MM.1S (cell line): ENCODE results near the gene ANKRD44.

ENCODE experiments used
- DNase-seq: peaks from one replicate; pipeline ENCODE4 v3.0.0-alpha.2; 2015
- H2AFZ ChIP-seq: fragments of 300-600 bp; sonication (generic); 2 replicates; pipeline ENCODE4 v1.6.0; 2016; ENCODE audit warnings: antibody characterized with exemption, low read length
- H3F3A ChIP-seq: fragments of 300-600 bp; sonication (generic); 2 replicates; pipeline ENCODE4 v1.6.1; 2016; ENCODE audit warnings: mild to moderate bottlenecking, antibody characterized with exemption, low read length, moderate library complexity, mixed read lengths; ENCODE audit not compliant: insufficient read depth
- H3K27ac ChIP-seq: fragments of 300-600 bp; sonication (generic); 2 replicates; pipeline ENCODE4 v1.5.1; 2016; ENCODE audit warnings: mild to moderate bottlenecking, low read length
- H3K27me3 ChIP-seq: fragments of 300-600 bp; sonication (generic); replicated peaks from 2 replicates; pipeline ENCODE4 v1.6.0; 2016; ENCODE audit warnings: low read length; ENCODE audit not compliant: insufficient read depth
- H3K36me3 ChIP-seq: fragments of 300-600 bp; sonication (generic); replicated peaks from 2 replicates; pipeline ENCODE4 v1.6.1; 2016; ENCODE audit warnings: mild to moderate bottlenecking, low read length, mixed read lengths; ENCODE audit not compliant: insufficient read depth
- H3K4me1 ChIP-seq: fragments of 300-600 bp; sonication (generic); 2 replicates; pipeline ENCODE4 v1.6.1; 2016; ENCODE audit warnings: low read length, mixed read lengths
- H3K4me2 ChIP-seq: fragments of 300-600 bp; sonication (generic); 2 replicates; pipeline ENCODE4 v1.6.0; 2016; ENCODE audit warnings: low read depth, low read length
- H3K4me3 ChIP-seq: fragments of 300-600 bp; sonication (generic); 2 replicates; pipeline ENCODE4 v1.5.1; 2016; ENCODE audit warnings: low read length, mixed read lengths
- H3K79me2 ChIP-seq: fragments of 300-600 bp; sonication (generic); 2 replicates; pipeline ENCODE4 v1.6.1; 2016; ENCODE audit warnings: mixed run types, low read length, mixed read lengths
- H3K9ac ChIP-seq: fragments of 300-600 bp; sonication (generic); 2 replicates; pipeline ENCODE4 v1.6.1; 2016; ENCODE audit warnings: low read length, mixed read lengths
- H3K9me2 ChIP-seq: fragments of 300-600 bp; sonication (generic); replicated peaks from 2 replicates; pipeline ENCODE4 v1.6.1; 2016; ENCODE audit warnings: mild to moderate bottlenecking, low read length, mixed read lengths; ENCODE audit not compliant: insufficient read depth
- H3K9me3 ChIP-seq: fragments of 300-600 bp; sonication (generic); replicated peaks from 2 replicates; pipeline ENCODE4 v1.6.1; 2016; ENCODE audit warnings: mild to moderate bottlenecking, low read length, mixed read lengths; ENCODE audit not compliant: insufficient read depth
- H4K20me1 ChIP-seq: fragments of 300-600 bp; sonication (generic); 2 replicates; pipeline ENCODE4 v1.6.1; 2016; ENCODE audit warnings: mild to moderate bottlenecking, low read length, moderate library complexity, mixed read lengths; ENCODE audit not compliant: insufficient read depth
- CTCF ChIP-seq: fragments of 300-600 bp; sonication (generic); IDR thresholded peaks from 2 replicates; pipeline ENCODE4 v1.5.1; 2016; ENCODE audit warnings: antibody characterized with exemption, low read length, mixed read lengths
- EZH2 ChIP-seq: fragments of 300-600 bp; sonication (generic); optimal IDR thresholded peaks from 2 replicates; pipeline ENCODE3; 2017; ENCODE audit warnings: low read depth, mild to moderate bottlenecking, antibody characterized with exemption, low read length, mixed read lengths
- EZH2phosphoT487 ChIP-seq: fragments of 300-600 bp; sonication (generic); IDR thresholded peaks from 2 replicates; pipeline ENCODE4 v1.6.1; 2018; ENCODE audit warnings: antibody characterized with exemption, low read length

Gene ANKRD44

GRCh38 chr2:197310271-197310985 is at the start of gene ANKRD44:
Gene ANKRD44 (minus strand): TSS chr2:197310780. CDS start chr2:197310604, 176 bp downstream.
- Histone ChIP-seq H3K4me2 (peak within 1 kb of the TSS; percentile 82), H3K4me1 (peaks cover 33% of the 10 kb centered on the region), H3K27ac (peak within 1 kb of the TSS; percentile 73; the same call in 1 of the 2 replicates), H3K9me3 (no peaks in the 10 kb centered on the region), H3K9me2 (no peaks in the 10 kb centered on the region), H3K79me2 (peaks cover 46% of the 10 kb centered on the region), H3K27me3 (no peaks in the 10 kb centered on the region), H2AFZ (peak within 1 kb of the TSS; percentile 63), H3K9ac (peak within 1 kb of the TSS; percentile 74), H3F3A (peaks cover 43% of the 10 kb centered on the region), H3K36me3 (no peaks in the 10 kb centered on the region), H4K20me1 (no peaks in the 10 kb centered on the region), H3K4me3 (peak within 1 kb of the TSS; percentile 86)
- TF ChIP-seq EZH2phosphoT487 (no peak), CTCF (no peak), EZH2 (no peak)
- peak; percentile 91 for DNase-seq

GRCh38 chr2:197359859-197360258 is 49.3 kb upstream of the ANKRD44 start:
- H3K27me3 ChIP-seq = no peaks in the 10 kb centered on the region
- 0 out of 2 replicates have a peak, but pooled peaks cover 5% of the 10 kb centered on the region for H3F3A ChIP-seq
- H4K20me1 ChIP-seq = no peaks in the 10 kb centered on the region
- H3K36me3 ChIP-seq = no peaks in the 10 kb centered on the region
- no peak overlapping the region for H3K27ac ChIP-seq
- no peak for DNase-seq
- no peak overlapping the region for H2AFZ ChIP-seq
- H3K9me2 ChIP-seq = no peaks in the 10 kb centered on the region
- TF ChIP-seq CTCF (peak; percentile 45), EZH2phosphoT487 (no peak), EZH2 (no peak)
- H3K9me3 ChIP-seq = no peaks in the 10 kb centered on the region
- no peak overlapping the region for H3K4me2 ChIP-seq
- H3K9ac ChIP-seq = no peak overlapping the region
- no peaks in the 10 kb centered on the region for H3K4me1 ChIP-seq
- no peak overlapping the region for H3K4me3 ChIP-seq
- no peaks in the 10 kb centered on the region for H3K79me2 ChIP-seq

- Histone ChIP-seq H3K9ac (no peak overlapping the region), H3K79me2 (no peaks in the 10 kb centered on the region), H4K20me1 (no peaks in the 10 kb centered on the region), H3K9me3 (no peaks in the 10 kb centered on the region), H3K27me3 (no peaks in the 10 kb centered on the region), H3K4me3 (no peak overlapping the region), H3K27ac (no peak overlapping the region), H2AFZ (no peak overlapping the region), H3F3A (0 out of 2 replicates have a peak, but pooled peaks cover 5% of the 10 kb centered on the region), H3K4me1 (no peaks in the 10 kb centered on the region), H3K36me3 (no peaks in the 10 kb centered on the region), H3K9me2 (no peaks in the 10 kb centered on the region), H3K4me2 (no peak overlapping the region)
- TF ChIP-seq CTCF (no peak), EZH2phosphoT487 (no peak), EZH2 (no peak)
- no peak for DNase-seq
Observed at GRCh38 chr2:197358931-197359330, 48.4 kb upstream of the ANKRD44 start.
